HEK293 (cell line): ENCODE data around the gene ADSS1.

Experiments used
- CTCF ChIA-PET: fragments of 350-600 bp; formaldehyde crosslinking; extraction: SDS; loops from one replicate; lab custom pipeline; 2021; ENCODE audit warnings: antibody characterized with exemption; lab: Yijun Ruan, JAX
- POLR2A ChIA-PET: fragments of 300-600 bp; formaldehyde crosslinking; extraction: SDS; loops from one replicate; lab custom pipeline; 2020; ENCODE audit warnings: antibody characterized with exemption, inconsistent platforms; lab: Yijun Ruan, JAX
- H3K27ac ChIP-seq: fragments of 200-500 bp; sonication (Bioruptor generic); 2 replicates; pipeline ENCODE4 v1.5.1; 2014; ENCODE audit warnings: low read depth, low read length, control low read depth, inconsistent platforms; ENCODE audit errors: extremely low read depth
- H3K36me3 ChIP-seq, 2 experiments: fragments of 200-500 bp in 1 of 2; sonication (Bioruptor generic) in 1 of 2; 1 replicate in 1 of 2; 2 replicates in 1 of 2; pipeline ENCODE4 v1.5.1; 2014 to 2017; ENCODE audit warnings: inconsistent platforms in 2 of 2, low read length in 2 of 2; ENCODE audit not compliant: control insufficient read depth in 2 of 2, insufficient read depth in 1 of 2
- H3K4me1 ChIP-seq: fragments of 200-500 bp; sonication (Bioruptor generic); 2 replicates; pipeline ENCODE4 v1.5.1; 2014; ENCODE audit warnings: mild to moderate bottlenecking, low read length, inconsistent platforms; ENCODE audit not compliant: control insufficient read depth, insufficient read depth
- H3K4me3 ChIP-seq: 2 replicates; pipeline ENCODE4 v1.5.1; 2011; ENCODE audit warnings: low read depth, mild to moderate bottlenecking, control low read depth, low read length, moderate library complexity
- H3K9me3 ChIP-seq: fragments of 200-500 bp; sonication (Bioruptor generic); 2 replicates; pipeline ENCODE4 v1.5.1; 2014; ENCODE audit warnings: low read depth, low read length, inconsistent platforms; ENCODE audit not compliant: control insufficient read depth, insufficient read depth
- BCL11B ChIP-seq: fragments of 450-650 bp; formaldehyde crosslinking; IDR thresholded peaks from 2 replicates; pipeline ENCODE4 v1.5.1; 2016; ENCODE audit warnings: low read depth, missing biosample characterization, missing genetic modification characterization
- FEZF1 ChIP-seq: fragments of 450-650 bp; formaldehyde crosslinking; IDR thresholded peaks from 2 replicates; pipeline ENCODE4 v1.5.1; 2016; ENCODE audit warnings: missing biosample characterization, missing genetic modification characterization
- GFI1B ChIP-seq: fragments of 450-650 bp; formaldehyde crosslinking; IDR thresholded peaks from 2 replicates; pipeline ENCODE4 v1.5.1; 2016; ENCODE audit warnings: missing biosample characterization, missing genetic modification characterization
- MEIS1 ChIP-seq: sonication (generic); formaldehyde crosslinking; IDR thresholded peaks from 2 replicates; pipeline ENCODE4 v1.8.1; 2022; ENCODE audit warnings: missing genetic modification reagents, mild to moderate bottlenecking, borderline replicate concordance
- OVOL3 ChIP-seq: fragments of 450-650 bp; formaldehyde crosslinking; IDR thresholded peaks from 2 replicates; pipeline ENCODE4 v1.5.1; 2016; ENCODE audit warnings: missing biosample characterization, missing genetic modification characterization
- PRDM1 ChIP-seq: fragments of 450-650 bp; formaldehyde crosslinking; IDR thresholded peaks from 2 replicates; pipeline ENCODE4; 2016; ENCODE audit warnings: missing biosample characterization, missing genetic modification characterization
- REPIN1 ChIP-seq: fragments of 450-650 bp; formaldehyde crosslinking; IDR thresholded peaks from 2 replicates; pipeline ENCODE4 v1.5.1; 2017; ENCODE audit warnings: missing biosample characterization, missing genetic modification characterization, low read depth
- SCRT1 ChIP-seq: fragments of 450-650 bp; formaldehyde crosslinking; IDR thresholded peaks from 2 replicates; pipeline ENCODE4 v1.5.1; 2016; ENCODE audit warnings: missing biosample characterization, missing genetic modification characterization, borderline replicate concordance
- ZBTB11 ChIP-seq: fragments of 450-650 bp; formaldehyde crosslinking; conservative IDR thresholded peaks from 2 replicates; pipeline ENCODE4 v1.5.1; 2016; ENCODE audit warnings: low read depth, missing biosample characterization, missing genetic modification characterization
- ZNF148 ChIP-seq: fragments of 450-650 bp; formaldehyde crosslinking; IDR thresholded peaks from 2 replicates; pipeline ENCODE4 v1.5.0; 2017; ENCODE audit warnings: missing biosample characterization, missing genetic modification characterization, borderline replicate concordance
- ZNF174 ChIP-seq: fragments of 450-650 bp; formaldehyde crosslinking; IDR thresholded peaks from 2 replicates; pipeline ENCODE4 v1.5.0; 2017; ENCODE audit warnings: missing biosample characterization, mild to moderate bottlenecking, missing genetic modification characterization
- ZNF19 ChIP-seq: fragments of 450-650 bp; formaldehyde crosslinking; IDR thresholded peaks from 2 replicates; pipeline ENCODE4; 2016; ENCODE audit warnings: missing biosample characterization, missing genetic modification characterization, low read depth
- ZNF214 ChIP-seq: fragments of 450-650 bp; formaldehyde crosslinking; IDR thresholded peaks from 2 replicates; pipeline ENCODE4 v1.5.1; 2017; ENCODE audit warnings: missing biosample characterization, mild to moderate bottlenecking, missing genetic modification characterization, borderline replicate concordance
- ZNF266 ChIP-seq: fragments of 450-650 bp; formaldehyde crosslinking; IDR thresholded peaks from 2 replicates; pipeline ENCODE4 v1.5.1; 2016; ENCODE audit warnings: missing biosample characterization, missing genetic modification characterization, low read depth
- ZNF416 ChIP-seq: fragments of 450-650 bp; formaldehyde crosslinking; IDR thresholded peaks from 2 replicates; pipeline ENCODE4 v1.5.1; 2016; ENCODE audit warnings: missing biosample characterization, missing genetic modification characterization
- ZNF426 ChIP-seq: fragments of 450-650 bp; formaldehyde crosslinking; IDR thresholded peaks from 2 replicates; pipeline ENCODE4 v1.5.1; 2017; ENCODE audit warnings: missing biosample characterization, missing genetic modification characterization, mild to moderate bottlenecking, inconsistent platforms, moderate library complexity
- ZNF560 ChIP-seq: fragments of 450-650 bp; formaldehyde crosslinking; IDR thresholded peaks from 2 replicates; pipeline ENCODE4 v1.5.1; 2017; ENCODE audit warnings: missing biosample characterization, missing genetic modification characterization, borderline replicate concordance
- ZNF580 ChIP-seq: fragments of 450-650 bp; formaldehyde crosslinking; IDR thresholded peaks from 2 replicates; pipeline ENCODE4 v1.5.1; 2016; ENCODE audit warnings: missing biosample characterization, missing genetic modification characterization
- ZNF600 ChIP-seq: fragments of 450-650 bp; formaldehyde crosslinking; IDR thresholded peaks from 2 replicates; pipeline ENCODE4 v1.5.1; 2016; ENCODE audit warnings: missing biosample characterization, missing genetic modification characterization
- ZNF621 ChIP-seq: fragments of 450-650 bp; formaldehyde crosslinking; IDR thresholded peaks from 2 replicates; pipeline ENCODE4 v1.5.1; 2017; ENCODE audit warnings: missing biosample characterization, missing genetic modification characterization
- ZNF639 ChIP-seq: fragments of 450-650 bp; formaldehyde crosslinking; IDR thresholded peaks from 2 replicates; pipeline ENCODE4 v1.5.1; 2016; ENCODE audit warnings: missing biosample characterization, missing genetic modification characterization
- ZNF664 ChIP-seq: fragments of 450-650 bp; formaldehyde crosslinking; IDR thresholded peaks from 2 replicates; pipeline ENCODE4 v1.5.1; 2016; ENCODE audit warnings: missing biosample characterization, missing genetic modification characterization
- ZNF670 ChIP-seq: fragments of 450-650 bp; formaldehyde crosslinking; IDR thresholded peaks from 2 replicates; pipeline ENCODE4 v1.5.1; 2016; ENCODE audit warnings: missing biosample characterization, missing genetic modification characterization, low read depth
- ZXDB ChIP-seq: fragments of 450-650 bp; formaldehyde crosslinking; IDR thresholded peaks from 2 replicates; pipeline ENCODE4 v1.5.1; 2016; ENCODE audit warnings: missing biosample characterization, missing genetic modification characterization

The ADSS1 gene

GRCh38 chr14:104712881-104713734 is 10.9 kb upstream of the ADSS1 start:
- TF ChIP-seq ZBTB11 (tag by site-specific recombination) = no peak
- no peak for TF ChIP-seq ZNF416
- TF ChIP-seq ZNF639 (tag by site-specific recombination) = no peak
- no peak for TF ChIP-seq REPIN1 (tag by site-specific recombination)
- no peak for TF ChIP-seq ZNF19
- TF ChIP-seq MEIS1 = no peak
- no peak for TF ChIP-seq ZNF664 (tag by site-specific recombination)
- TF ChIP-seq BCL11B (tag by site-specific recombination) = no peak
- TF ChIP-seq SCRT1 (tag by site-specific recombination) = no peak
- no peak for TF ChIP-seq GFI1B (tag by site-specific recombination)
- no peak for TF ChIP-seq ZNF148 (tag by site-specific recombination)
- TF ChIP-seq ZNF214 (tag by site-specific recombination) = no peak
- Histone ChIP-seq H3K4me3 (no peak overlapping the region), H3K9me3 (no peaks in the 10 kb centered on the region), H3K36me3 (peaks cover 0 to 75% of the 10 kb centered on the region in 2 experiments; a peak in 1 of 3 replicates), H3K27ac (no peak overlapping the region), H3K4me1 (no peaks in the 10 kb centered on the region)
- CTCF ChIA-PET = no interaction called here
- POLR2A ChIA-PET = no interaction called here

- Histone ChIP-seq H3K27ac (no peak overlapping the region), H3K36me3 (peaks cover 0 to 74% of the 10 kb centered on the region in 2 experiments; a peak in 1 of 3 replicates), H3K4me3 (no peak overlapping the region), H3K4me1 (no peaks in the 10 kb centered on the region)
- POLR2A ChIA-PET = no interaction called here
- CTCF ChIA-PET = no interaction called here
- TF ChIP-seq ZNF670 (tag by site-specific recombination) (no peak), FEZF1 (tag by site-specific recombination) (no peak), ZNF580 (no peak), ZNF621 (no peak), ZXDB (tag by site-specific recombination) (no peak), ZNF426 (tag by site-specific recombination) (no peak), ZNF600 (tag by site-specific recombination) (no peak), PRDM1 (no peak), ZNF560 (tag by site-specific recombination) (no peak), OVOL3 (no peak), ZNF266 (tag by site-specific recombination) (no peak), ZNF174 (no peak)
- TF ChIP-seq, all 188 proteins: peak for 0
- no peaks in the 10 kb centered on the region for H3K9me3 ChIP-seq
Measured at GRCh38 chr14:104714066-104714465, 10.0 kb upstream of the ADSS1 start.
